Lower leg skin (tissue), 4 donors: ENCODE results near the gene RPS5. TPM values are rescaled to one million over a fixed set of nuclear protein-coding genes. Genes with fewer than 3 reads are reported as not detected.

Experiments
- DNase-seq, 2 donors: peaks; one replicate each; pipeline ENCODE4 v3.0.0-alpha.2; 2019; ENCODE audit warnings: low spot score in 2 of 2
- H3K4me3 ChIP-seq: fragments of 200-600 bp; sonication (generic); 2 replicates; pipeline ENCODE4 v1.5.1; 2017; ENCODE audit warnings: mild to moderate bottlenecking, low read depth; ENCODE audit not compliant: poor library complexity, severe bottlenecking
- CTCF ChIP-seq, 3 donors: fragments of 450-650 bp; IDR thresholded peaks; one replicate each; pipeline ENCODE4 v1.5.1; 2016; ENCODE audit warnings: antibody characterized with exemption in 3 of 3, mild to moderate bottlenecking in 3 of 3, moderate library complexity in 2 of 3
- POLR2A ChIP-seq, 2 donors: fragments of 450-650 bp; IDR thresholded peaks; one replicate each; pipeline ENCODE4 v1.6.1; 2016 to 2017; ENCODE audit warnings: antibody characterized with exemption in 2 of 2, mild to moderate bottlenecking in 1 of 2, moderate library complexity in 1 of 2
- whole genome bisulfite sequencing, 2 donors: methylation state at CpG; one replicate each; pipeline ENCODE4 v1.1.5; 2018; 5-methylcytosine and 5-hydroxymethylcytosine counted together
- intact Hi-C: fragments of 100-400 bp; cut with DNase I; formaldehyde crosslinking; loops from one replicate; pipeline ENCODE4 v1.15.0; 2023; ENCODE audit warnings: low total_unique reads
- total RNA-seq, 4 donors: library from RNA; depleted of rRNA; stranded (reverse); fragments of >200 nt; gene quantifications; one replicate each; pipeline ENCODE4 v1.1.0, GENCODE V29; 2016

Gene RPS5
- total RNA-seq, 4 donors from 2014 or later, result 1,758 to 2,840 (median 2,497) TPM

GRCh38 chr19:58352760-58353671 lies 34.1 kb upstream of the RPS5 start, which contains the start of gene A1BG:
A1BG (minus strand) TSS chr19:58353492; CDS start chr19:58353437, 55 bp downstream.
- no peak within 1 kb of the TSS for H3K4me3 ChIP-seq
- DNase-seq, result no peak
- no peak for TF ChIP-seq CTCF (IDR thresholded peaks at IDR 0.05)
- TF ChIP-seq POLR2A (IDR thresholded peaks at IDR 0.05), result no peak
- intact Hi-C loops, result no loop called here
- WGBS, 2 donors, result 80 to 86% methylated on average over 23 to 26 of the region's 26 CpGs

GRCh38 chr19:58353717-58354477 lies 33.2 kb upstream of the RPS5 start:
- DNase-seq, result no peak
- TF ChIP-seq POLR2A (IDR thresholded peaks at IDR 0.05) (no peak), CTCF (IDR thresholded peaks at IDR 0.05) (no peak)
- no peak overlapping the region for H3K4me3 ChIP-seq
- intact Hi-C loops, result no loop called here
- WGBS, 2 donors, result 88 to 91% methylated on average over 15 of the region's 15 CpGs

- no peak overlapping the region for H3K4me3 ChIP-seq
- 73 to 82% methylated on average over 6 of the region's 6 CpGs for WGBS, 2 donors
- no peak for TF ChIP-seq POLR2A (IDR thresholded peaks at IDR 0.05)
- TF ChIP-seq CTCF (IDR thresholded peaks at IDR 0.05), result no peak
- intact Hi-C loops, result no loop called here
- no peak for DNase-seq
These were observed 32.5 kb upstream of the RPS5 start for GRCh38 chr19:58354478-58355030.

GRCh38 chr19:58355215-58355796 lies 31.8 kb upstream of the RPS5 start:
- WGBS, 2 donors, result 92% methylated on average over 10 of the region's 10 CpGs
- no peak for DNase-seq
- intact Hi-C loops, result no loop called here
- H3K4me3 ChIP-seq, result no peak overlapping the region
- no peak for TF ChIP-seq CTCF (IDR thresholded peaks at IDR 0.05)
- no peak for TF ChIP-seq POLR2A (IDR thresholded peaks at IDR 0.05)

GRCh38 chr19:58355908-58356765 lies 30.9 kb upstream of the RPS5 start:
- DNase-seq, result no peak
- intact Hi-C loops, result no loop called here
- TF ChIP-seq CTCF (IDR thresholded peaks at IDR 0.05) (no peak), POLR2A (IDR thresholded peaks at IDR 0.05) (no peak)
- 30 to 36% methylated on average over 21 to 63 of the region's 94 CpGs for WGBS, 2 donors
- H3K4me3 ChIP-seq, result no peak overlapping the region
